ENCODE results near the gene SYT2.

DNA sequence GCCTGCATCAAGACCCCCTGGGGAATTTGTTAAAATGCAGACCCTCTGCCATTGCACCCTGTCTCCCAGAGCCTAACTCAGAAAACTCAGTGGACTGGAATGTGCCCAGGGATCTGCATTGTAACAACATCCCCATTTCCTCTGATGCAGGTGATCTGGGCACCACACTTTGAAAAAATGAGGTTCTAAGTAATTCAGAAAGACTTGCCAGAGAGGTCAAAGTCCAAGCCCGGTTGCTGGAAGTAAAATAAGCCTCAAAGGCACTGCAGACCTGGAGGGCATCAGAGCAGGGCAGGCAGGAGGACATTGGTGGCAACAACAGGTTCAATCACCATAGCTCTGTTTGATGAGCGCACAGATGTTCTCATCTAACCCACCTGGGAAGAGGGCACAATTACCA is 90.7 kb downstream of the SYT2 start:
- TF ChIP-seq, protein P1, sequence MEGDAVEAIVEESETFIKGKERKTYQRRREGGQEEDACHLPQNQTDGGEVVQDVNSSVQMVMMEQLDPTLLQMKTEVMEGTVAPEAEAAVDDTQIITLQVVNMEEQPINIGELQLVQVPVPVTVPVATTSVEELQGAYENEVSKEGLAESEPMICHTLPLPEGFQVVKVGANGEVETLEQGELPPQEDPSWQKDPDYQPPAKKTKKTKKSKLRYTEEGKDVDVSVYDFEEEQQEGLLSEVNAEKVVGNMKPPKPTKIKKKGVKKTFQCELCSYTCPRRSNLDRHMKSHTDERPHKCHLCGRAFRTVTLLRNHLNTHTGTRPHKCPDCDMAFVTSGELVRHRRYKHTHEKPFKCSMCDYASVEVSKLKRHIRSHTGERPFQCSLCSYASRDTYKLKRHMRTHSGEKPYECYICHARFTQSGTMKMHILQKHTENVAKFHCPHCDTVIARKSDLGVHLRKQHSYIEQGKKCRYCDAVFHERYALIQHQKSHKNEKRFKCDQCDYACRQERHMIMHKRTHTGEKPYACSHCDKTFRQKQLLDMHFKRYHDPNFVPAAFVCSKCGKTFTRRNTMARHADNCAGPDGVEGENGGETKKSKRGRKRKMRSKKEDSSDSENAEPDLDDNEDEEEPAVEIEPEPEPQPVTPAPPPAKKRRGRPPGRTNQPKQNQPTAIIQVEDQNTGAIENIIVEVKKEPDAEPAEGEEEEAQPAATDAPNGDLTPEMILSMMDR (IDR thresholded peaks at IDR 0.05; ENCODE audit: borderline replicate concordance, extremely low read depth, low read length, poor library complexity, severe bottlenecking), result no peak
- TF ChIP-seq EZH2 (IDR thresholded peaks at IDR 0.05; ENCODE audit: borderline replicate concordance, low read depth, low read length, severe bottlenecking), result no peak

Data from DND-41 (cell line).